Brain microvascular endothelial cell (primary cell): ENCODE data around the gene SUSD5.
A peak's percentile ranks its signal among the peaks of the same experiment; 100 is the strongest.
"Not testable (repeated sequence)": the region's sequence is repeated elsewhere in the genome, so short reads cannot be mapped to it uniquely, and the experiment has no call there.

ENCODE experiments used
- DNase-seq: peaks from one replicate; pipeline ENCODE4 v3.0.0-alpha.2; 2020
- H3K27ac ChIP-seq: fragments of 250-450 bp; sonication (Bioruptor Pico); 2 replicates; pipeline ENCODE4 v1.5.1; 2020; ENCODE audit warnings: mild to moderate bottlenecking, moderate library complexity
- H3K27me3 ChIP-seq: fragments of 250-450 bp; sonication (Bioruptor Pico); replicated peaks from 2 replicates; pipeline ENCODE4 v1.5.1; 2020; ENCODE audit warnings: mild to moderate bottlenecking
- H3K36me3 ChIP-seq: fragments of 250-450 bp; sonication (Bioruptor Pico); replicated peaks from 2 replicates; pipeline ENCODE4 v1.5.1; 2020; ENCODE audit warnings: mild to moderate bottlenecking
- H3K4me3 ChIP-seq: 2 replicates; pipeline ENCODE4 v1.5.1; 2011; ENCODE audit warnings: low read depth, mild to moderate bottlenecking, control low read depth, low read length, moderate library complexity
- CTCF ChIP-seq: IDR thresholded peaks from 2 replicates; pipeline ENCODE4 v1.5.1; 2011; ENCODE audit warnings: low read depth, mild to moderate bottlenecking, moderate library complexity, low read length, control low read depth, inconsistent platforms; ENCODE audit errors: missing control alignments
- in situ Hi-C: cut with HindIII; loops from 2 replicates; pipeline ENCODE4 v1.10.0; 2017; ENCODE audit warnings: low sequenced_read_pairs, low pct_ligation_motif_present

SUSD5 gene

DNA sequence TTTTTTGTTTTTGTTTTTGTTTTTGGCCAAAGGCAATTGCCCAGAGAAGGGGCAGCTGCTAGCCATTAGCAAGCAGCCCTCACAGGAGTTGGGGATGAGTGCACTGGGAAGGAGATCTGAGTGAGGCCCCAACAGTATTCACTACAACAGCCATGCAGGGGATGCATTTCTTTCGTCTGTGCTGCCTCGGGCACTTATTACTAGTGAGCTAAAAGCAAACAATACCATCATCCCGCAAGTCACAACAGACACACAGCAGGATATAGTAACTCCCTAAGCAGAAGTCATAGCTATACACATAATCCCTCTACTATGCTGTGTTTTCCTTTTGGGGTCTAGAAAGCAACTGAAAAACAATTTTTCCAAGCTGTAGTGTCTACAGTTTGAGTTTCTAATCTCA lies 77.6 kb downstream of the SUSD5 start:
- in situ Hi-C loops = no loop called here
- no peak overlapping the region for H3K27ac ChIP-seq
- no peak overlapping the region for H3K4me3 ChIP-seq
- no peaks in the 10 kb centered on the region for H3K27me3 ChIP-seq
- H3K36me3 ChIP-seq = peaks cover 21% of the 10 kb centered on the region
- no peak for TF ChIP-seq CTCF
- no peak for DNase-seq

GRCh38 chr3:33139996-33140395 lies 78.6 kb downstream of the SUSD5 start:
- no peak for DNase-seq
- peak overlapping the region; percentile 7 for H3K27ac ChIP-seq
- no peaks in the 10 kb centered on the region for H3K27me3 ChIP-seq
- TF ChIP-seq CTCF = no peak
- in situ Hi-C loops = no loop called here
- H3K36me3 ChIP-seq = peaks cover 22% of the 10 kb centered on the region
- no peak overlapping the region for H3K4me3 ChIP-seq

DNA sequence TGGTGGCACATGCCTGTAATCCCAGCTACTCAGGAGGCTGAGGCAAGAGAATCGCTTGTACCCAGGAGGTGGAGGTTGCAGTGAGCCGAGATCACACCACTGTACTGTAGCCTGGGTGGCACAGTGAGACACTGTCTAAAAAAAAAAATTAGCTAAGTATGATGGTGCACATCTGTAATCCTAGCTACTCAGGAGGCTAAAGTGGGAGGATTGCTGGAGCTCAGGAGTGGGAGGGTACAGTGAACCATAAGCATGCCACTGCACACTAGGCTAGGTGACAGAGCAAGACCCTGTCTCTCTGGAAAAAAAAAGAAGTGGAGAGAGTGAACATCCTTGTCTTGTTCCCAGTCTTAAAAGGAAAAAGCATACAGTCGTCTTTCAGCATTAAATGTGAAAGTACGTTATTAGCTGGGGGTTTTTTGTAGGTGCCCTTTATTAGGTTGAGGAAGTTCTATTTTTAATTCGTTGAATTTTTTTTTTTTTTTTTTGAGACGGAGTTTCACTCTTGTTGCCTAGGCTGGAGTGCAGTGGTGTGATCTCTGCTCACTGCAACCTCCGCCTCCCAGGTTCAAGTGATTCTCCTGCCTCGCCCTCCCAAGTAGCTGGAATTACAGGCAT lies 79.5 kb downstream of the SUSD5 start:
- H3K27ac ChIP-seq, H3K27me3 ChIP-seq, in situ Hi-C loops, DNase-seq, H3K4me3 ChIP-seq: not testable (repeated sequence)
- H3K36me3 ChIP-seq = peaks cover 25% of the 10 kb centered on the region

- in situ Hi-C loops = no loop called here
- no peaks in the 10 kb centered on the region for H3K27me3 ChIP-seq
- no peak overlapping the region for H3K4me3 ChIP-seq
- DNase-seq = no peak
- no peak for TF ChIP-seq CTCF
- H3K36me3 ChIP-seq = peaks cover 23% of the 10 kb centered on the region
- H3K27ac ChIP-seq = no peak overlapping the region
Measured at GRCh38 chr3:33137691-33138090, 80.9 kb downstream of the SUSD5 start.

GRCh38 chr3:33134026-33134625 lies 84.5 kb downstream of the SUSD5 start:
- Histone ChIP-seq H3K27me3 (no peaks in the 10 kb centered on the region), H3K36me3 (peaks cover 25% of the 10 kb centered on the region), H3K4me3 (no peak overlapping the region), H3K27ac (peak overlapping the region; percentile 22)
- peak; percentile 33 for DNase-seq
- in situ Hi-C loops = no loop called here
- no peak for TF ChIP-seq CTCF

DNA sequence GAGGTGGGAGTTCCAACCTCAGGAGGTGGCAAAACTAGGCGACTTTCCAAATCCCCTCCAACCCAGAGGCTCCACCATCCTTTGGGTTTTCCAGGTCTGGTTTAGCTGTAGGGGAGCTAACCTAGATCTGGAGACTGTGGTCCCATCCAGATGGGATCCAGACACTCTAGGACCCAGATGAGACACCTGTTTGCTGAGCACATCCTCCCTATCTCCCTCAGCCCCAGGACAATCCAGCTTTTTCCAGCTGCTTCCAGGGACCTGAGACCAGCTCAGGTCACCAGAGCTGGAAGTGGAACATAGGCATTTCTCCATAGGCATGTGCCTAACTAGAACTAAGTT lies 86.6 kb downstream of the SUSD5 start:
- no peak for DNase-seq
- no peak for TF ChIP-seq CTCF
- Histone ChIP-seq H3K36me3 (peaks cover 23% of the 10 kb centered on the region), H3K27ac (no peak overlapping the region), H3K27me3 (no peaks in the 10 kb centered on the region), H3K4me3 (no peak overlapping the region)
- in situ Hi-C loops = no loop called here
